ENCODE results near the gene CTNNA3. TPM values are rescaled to one million over a fixed set of nuclear protein-coding genes. Genes with fewer than 3 reads are reported as not detected.

The CTNNA3 gene
- total RNA-seq, 6 donors from 2014 or later: 0.20 to 2.0 TPM; not detected in 4

DNA sequence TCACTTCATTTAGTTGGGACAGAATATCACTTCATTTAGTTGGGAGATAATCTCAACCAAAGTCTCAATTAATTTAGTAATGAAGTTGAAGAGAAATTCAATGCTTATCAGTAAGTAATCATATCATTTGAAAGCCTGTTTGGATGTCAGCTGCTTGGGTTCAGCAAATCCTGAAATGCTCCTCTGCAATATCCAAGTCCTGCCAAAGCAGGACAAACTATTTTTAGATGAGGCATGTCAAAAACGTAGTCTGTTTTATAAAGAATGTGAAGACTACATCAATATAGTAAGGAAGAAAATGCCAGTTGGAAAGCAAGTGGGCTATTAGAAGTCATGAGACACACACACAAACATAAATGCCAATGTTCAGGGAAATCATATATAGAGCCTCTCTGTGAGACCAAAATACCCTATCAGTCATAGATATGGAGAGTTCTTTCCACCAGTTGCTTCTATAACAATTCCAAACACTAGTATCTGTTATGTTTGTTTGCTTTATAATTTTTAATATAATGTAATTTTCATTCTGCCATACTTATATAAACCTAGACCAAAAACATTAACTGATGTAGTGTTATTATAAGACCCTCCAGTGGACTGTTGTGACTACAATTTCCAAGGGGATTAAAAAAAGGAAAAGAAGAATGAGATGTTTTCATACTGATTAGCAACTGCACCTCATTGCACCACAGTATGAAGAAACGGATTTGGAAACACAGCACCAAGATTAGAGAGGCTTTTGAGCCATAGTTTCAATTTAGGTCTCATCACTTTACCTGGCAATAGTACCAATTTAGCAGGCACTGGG, 609.5 kb downstream of the CTNNA3 start:
- WGBS, 2 donors: 35 to 46% methylated on average over 2 of the region's 2 CpGs
- no peak for ATAC-seq (ENCODE audit: low FRiP score in 2 of 2)
- TF ChIP-seq POLR2AphosphoS5 (IDR thresholded peaks at IDR 0.05): no peak
- no peak for TF ChIP-seq EP300 (IDR thresholded peaks at IDR 0.05)
- TF ChIP-seq, protein P1, sequence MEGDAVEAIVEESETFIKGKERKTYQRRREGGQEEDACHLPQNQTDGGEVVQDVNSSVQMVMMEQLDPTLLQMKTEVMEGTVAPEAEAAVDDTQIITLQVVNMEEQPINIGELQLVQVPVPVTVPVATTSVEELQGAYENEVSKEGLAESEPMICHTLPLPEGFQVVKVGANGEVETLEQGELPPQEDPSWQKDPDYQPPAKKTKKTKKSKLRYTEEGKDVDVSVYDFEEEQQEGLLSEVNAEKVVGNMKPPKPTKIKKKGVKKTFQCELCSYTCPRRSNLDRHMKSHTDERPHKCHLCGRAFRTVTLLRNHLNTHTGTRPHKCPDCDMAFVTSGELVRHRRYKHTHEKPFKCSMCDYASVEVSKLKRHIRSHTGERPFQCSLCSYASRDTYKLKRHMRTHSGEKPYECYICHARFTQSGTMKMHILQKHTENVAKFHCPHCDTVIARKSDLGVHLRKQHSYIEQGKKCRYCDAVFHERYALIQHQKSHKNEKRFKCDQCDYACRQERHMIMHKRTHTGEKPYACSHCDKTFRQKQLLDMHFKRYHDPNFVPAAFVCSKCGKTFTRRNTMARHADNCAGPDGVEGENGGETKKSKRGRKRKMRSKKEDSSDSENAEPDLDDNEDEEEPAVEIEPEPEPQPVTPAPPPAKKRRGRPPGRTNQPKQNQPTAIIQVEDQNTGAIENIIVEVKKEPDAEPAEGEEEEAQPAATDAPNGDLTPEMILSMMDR (IDR thresholded peaks at IDR 0.05): no peak
- TF ChIP-seq POLR2A (IDR thresholded peaks at IDR 0.05): no peak
- H3K27me3 ChIP-seq: no peaks in the 10 kb centered on the region
- no peak overlapping the region for H3K4me3 ChIP-seq
- no peaks in the 10 kb centered on the region for H3K36me3 ChIP-seq
- H3K4me1 ChIP-seq: no peaks in the 10 kb centered on the region
- no peak for DNase-seq
- no peaks in the 10 kb centered on the region for H3K9me3 ChIP-seq
- no peak overlapping the region for H3K27ac ChIP-seq

GRCh38 chr10:67079126-67079525, 616.9 kb downstream of the CTNNA3 start:
- DNase-seq (no peak), ATAC-seq (ENCODE audit: low FRiP score in 2 of 2) (no peak)
- TF ChIP-seq EP300 (IDR thresholded peaks at IDR 0.05) (no peak), POLR2AphosphoS5 (IDR thresholded peaks at IDR 0.05) (no peak), POLR2A (IDR thresholded peaks at IDR 0.05) (no peak)
- TF ChIP-seq, protein P1 (IDR thresholded peaks at IDR 0.05): no peak
- WGBS, 2 donors: 69 to 72% methylated on average over 4 of the region's 4 CpGs
- Histone ChIP-seq H3K36me3 (no peaks in the 10 kb centered on the region), H3K4me1 (no peaks in the 10 kb centered on the region), H3K27me3 (no peaks in the 10 kb centered on the region), H3K9me3 (no peaks in the 10 kb centered on the region), H3K4me3 (no peak overlapping the region), H3K27ac (no peak overlapping the region)

DNA sequence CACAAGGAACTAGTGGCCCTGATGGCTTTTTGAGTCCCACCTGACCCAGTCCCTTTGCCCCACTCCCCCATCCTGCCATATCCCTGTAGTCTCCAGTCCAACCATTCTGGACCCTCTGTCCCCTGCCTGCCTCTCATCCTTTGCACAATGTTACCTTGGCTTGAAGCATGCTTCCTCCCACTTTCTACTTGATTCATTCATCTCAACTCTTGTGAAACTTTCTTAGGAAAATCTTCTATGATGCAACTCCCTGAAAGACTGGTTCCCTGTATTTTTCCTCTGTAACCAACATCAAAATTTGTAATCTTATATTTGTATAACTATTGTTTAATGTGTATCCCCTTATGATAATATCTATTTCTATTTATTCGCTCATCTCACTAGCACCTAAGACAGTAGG, 618.6 kb downstream of the CTNNA3 start:
- TF ChIP-seq, protein P1 (IDR thresholded peaks at IDR 0.05): no peak
- no peak for TF ChIP-seq POLR2AphosphoS5 (IDR thresholded peaks at IDR 0.05)
- TF ChIP-seq POLR2A (IDR thresholded peaks at IDR 0.05): no peak
- TF ChIP-seq EP300 (IDR thresholded peaks at IDR 0.05): no peak
- Histone ChIP-seq H3K36me3 (no peaks in the 10 kb centered on the region), H3K9me3 (no peaks in the 10 kb centered on the region), H3K4me1 (no peaks in the 10 kb centered on the region), H3K27me3 (no peaks in the 10 kb centered on the region), H3K4me3 (no peak overlapping the region), H3K27ac (no peak overlapping the region)
- ATAC-seq (ENCODE audit: low FRiP score in 2 of 2): no peak
- 89 to 97% methylated on average over 1 of the region's 1 CpG for WGBS, 2 donors
- DNase-seq: no peak

- DNase-seq (no peak), ATAC-seq (ENCODE audit: low FRiP score in 2 of 2) (no peak)
- Histone ChIP-seq H3K27me3 (no peaks in the 10 kb centered on the region), H3K4me1 (no peaks in the 10 kb centered on the region), H3K27ac (no peak overlapping the region), H3K9me3 (no peaks in the 10 kb centered on the region), H3K36me3 (no peaks in the 10 kb centered on the region), H3K4me3 (no peak overlapping the region)
- TF ChIP-seq POLR2A (IDR thresholded peaks at IDR 0.05) (no peak), EP300 (IDR thresholded peaks at IDR 0.05) (no peak), POLR2AphosphoS5 (IDR thresholded peaks at IDR 0.05) (no peak)
- TF ChIP-seq, protein P1 (IDR thresholded peaks at IDR 0.05): no peak
These were observed 619.9 kb downstream of the CTNNA3 start for GRCh38 chr10:67076144-67076543.

DNA sequence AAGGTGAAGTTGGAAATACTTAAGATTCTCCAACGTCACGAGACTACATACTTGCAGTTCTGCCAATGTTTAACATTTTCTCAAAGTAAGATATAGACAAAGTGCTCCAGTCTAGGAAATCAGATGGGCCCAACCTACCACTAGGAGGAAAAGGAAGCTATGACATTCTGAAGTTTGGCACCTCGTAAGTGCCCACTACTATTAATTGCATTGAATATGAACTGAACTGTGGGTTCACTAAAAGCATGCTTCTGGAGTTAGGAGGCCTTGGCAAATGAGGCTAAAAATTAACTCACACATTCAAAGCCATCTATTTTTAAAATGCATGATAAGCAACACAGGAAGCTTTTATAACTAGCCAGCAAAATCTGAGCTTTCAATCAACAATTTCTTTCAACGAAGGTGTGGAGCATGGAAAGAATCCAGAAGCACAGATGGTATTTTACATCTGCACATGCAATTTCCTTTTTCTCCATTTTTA, 620.5 kb downstream of the CTNNA3 start:
- H3K36me3 ChIP-seq: no peaks in the 10 kb centered on the region
- no peaks in the 10 kb centered on the region for H3K4me1 ChIP-seq
- ATAC-seq (ENCODE audit: low FRiP score in 2 of 2) (no peak), DNase-seq (no peak)
- no peaks in the 10 kb centered on the region for H3K27me3 ChIP-seq
- TF ChIP-seq EP300 (IDR thresholded peaks at IDR 0.05) (no peak), POLR2AphosphoS5 (IDR thresholded peaks at IDR 0.05) (no peak), POLR2A (IDR thresholded peaks at IDR 0.05) (no peak)
- TF ChIP-seq, protein P1 (IDR thresholded peaks at IDR 0.05): no peak
- no peak overlapping the region for H3K4me3 ChIP-seq
- H3K9me3 ChIP-seq: no peaks in the 10 kb centered on the region
- 38 to 51% methylated on average over 4 of the region's 4 CpGs for WGBS, 2 donors
- no peak overlapping the region for H3K27ac ChIP-seq

Measured in upper lobe of left lung (tissue), 6 donors.